SW 1271 (cell line): ENCODE results near the gene LRIT1.

ENCODE experiments used
- DNase-seq, 2 experiments: peaks; one replicate each; lab custom pipeline; 2025; lab: John Stamatoyannopoulos, UW

Gene LRIT1

DNA sequence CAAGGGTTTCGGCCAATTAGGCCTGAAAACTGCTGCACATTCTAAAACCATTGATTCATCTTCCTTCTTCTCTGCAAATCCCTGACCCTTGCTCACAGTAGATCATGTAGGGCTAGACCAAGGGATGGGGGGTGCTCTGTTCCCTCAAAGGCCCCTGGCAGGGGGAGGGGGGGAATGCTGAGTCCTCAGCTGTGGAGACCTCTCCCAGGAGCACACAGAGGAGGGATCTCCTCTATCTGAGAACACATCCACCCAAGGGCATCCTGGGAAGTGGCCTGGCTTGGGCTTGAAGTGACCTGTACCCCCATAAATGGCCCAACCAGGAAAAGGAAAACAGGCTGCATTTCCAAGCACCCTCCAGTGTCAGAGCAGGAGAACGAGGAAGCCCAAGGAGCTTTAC, 48.0 kb downstream of the LRIT1 start:
- no peak for DNase-seq

DNA sequence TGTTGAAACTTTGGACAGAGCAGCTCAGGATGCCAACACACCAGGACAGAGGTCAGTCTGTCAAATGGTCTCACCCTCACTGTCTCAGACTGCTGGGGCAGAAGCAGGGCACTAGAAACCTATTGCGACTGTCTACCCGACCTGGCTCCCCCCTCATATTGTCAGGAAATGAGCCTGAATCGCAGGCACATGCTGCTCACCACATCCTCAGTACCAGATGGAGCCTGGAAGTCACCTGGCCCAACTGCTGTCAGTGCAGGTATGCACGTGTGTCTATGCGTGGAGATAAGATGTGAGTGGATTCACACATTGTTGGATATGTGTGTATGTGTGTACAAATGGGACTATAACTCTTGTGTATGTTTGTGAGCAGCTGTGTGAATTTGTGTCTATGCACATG, 50.2 kb downstream of the LRIT1 start:
- no peak for DNase-seq

DNA sequence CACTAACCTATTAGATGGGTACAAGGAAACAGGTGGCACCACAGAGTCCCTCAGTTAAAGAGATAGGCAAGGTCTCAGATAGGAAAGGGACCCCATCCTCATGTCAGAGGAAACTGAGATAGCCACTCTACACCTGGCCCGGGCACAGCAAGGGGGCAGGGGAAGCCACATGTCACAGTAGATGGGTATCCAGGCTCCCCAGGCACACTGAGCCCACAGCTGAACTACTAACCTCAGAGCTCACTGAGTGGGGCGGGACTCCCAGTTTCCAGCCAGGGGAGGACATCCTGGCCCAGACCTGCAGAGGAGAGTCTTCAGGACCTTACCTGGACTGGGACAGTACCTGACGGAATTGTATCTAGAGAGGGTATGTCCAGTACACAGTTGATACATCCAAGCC, 50.7 kb downstream of the LRIT1 start:
- DNase-seq: no peak

DNA sequence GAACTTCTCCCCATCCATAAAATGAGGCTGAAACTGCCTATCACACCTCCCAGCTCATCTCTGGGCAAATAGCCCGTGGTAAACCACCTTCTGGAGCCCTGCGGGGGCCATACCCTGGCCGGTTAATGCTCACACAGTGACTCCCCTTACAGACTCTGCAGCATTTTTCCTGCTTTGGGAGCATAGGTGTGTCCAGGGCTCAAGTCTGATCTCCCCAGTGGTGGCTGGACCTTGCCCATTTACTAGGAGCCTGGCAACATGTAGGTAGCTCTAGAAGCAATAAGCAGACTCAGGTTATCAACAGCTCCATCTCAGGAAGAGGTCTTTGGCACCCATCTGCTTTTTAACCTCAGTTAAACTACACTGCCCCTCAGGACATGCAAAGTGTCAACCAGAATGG, 52.5 kb downstream of the LRIT1 start:
- DNase-seq: no peak

DNA sequence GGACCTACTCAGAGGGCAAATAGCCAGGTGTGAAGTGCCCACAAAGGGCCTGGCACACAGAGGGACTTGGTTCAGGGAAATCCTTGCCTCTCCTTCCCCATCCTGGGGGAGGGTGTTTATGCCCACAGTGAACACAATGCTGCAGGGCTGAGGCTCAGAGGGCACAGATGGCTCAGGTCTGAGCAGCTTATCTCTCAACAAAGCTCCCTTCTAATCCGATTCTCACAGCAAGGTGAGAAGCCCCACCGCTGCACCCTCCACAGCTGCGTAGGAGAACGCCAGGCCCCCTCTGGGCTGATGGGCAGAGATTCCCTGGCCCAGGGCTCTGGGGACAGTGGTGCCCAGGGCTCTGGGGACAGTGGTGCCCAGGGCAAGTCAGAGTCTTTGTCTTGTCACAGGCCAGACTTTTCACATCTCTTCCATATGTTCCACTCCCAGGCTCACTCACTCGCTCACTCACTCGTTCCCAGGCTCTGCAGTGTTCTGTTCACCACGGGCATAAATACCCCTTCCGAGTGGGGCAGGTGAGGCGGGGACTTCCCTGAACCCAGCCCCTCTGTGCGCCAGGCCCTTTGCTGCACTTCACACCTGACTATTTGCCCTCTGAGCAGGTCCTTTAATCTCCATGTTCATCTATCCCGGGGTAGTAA, 55.7 kb downstream of the LRIT1 start:
- no peak for DNase-seq

DNA sequence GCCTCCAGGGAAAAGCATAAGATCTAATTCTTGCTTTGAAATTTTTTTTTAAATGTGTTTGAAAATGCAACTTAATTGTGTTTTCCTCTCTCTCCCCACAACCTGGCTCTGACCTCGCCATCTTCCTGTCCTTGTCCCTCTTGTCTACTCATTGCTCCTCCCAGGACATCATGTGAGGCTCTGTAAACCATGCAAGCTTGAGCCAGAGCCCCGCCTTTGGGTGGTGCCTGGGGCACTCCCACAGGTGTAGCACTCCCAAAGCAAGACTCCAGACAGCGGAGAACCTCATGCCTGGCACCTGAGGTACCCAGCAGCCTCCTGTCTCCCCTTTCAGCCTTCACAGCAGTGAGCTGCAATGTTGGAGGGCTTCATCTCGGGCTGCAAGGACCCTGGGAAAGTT, 56.8 kb downstream of the LRIT1 start:
- no peak for DNase-seq

DNA sequence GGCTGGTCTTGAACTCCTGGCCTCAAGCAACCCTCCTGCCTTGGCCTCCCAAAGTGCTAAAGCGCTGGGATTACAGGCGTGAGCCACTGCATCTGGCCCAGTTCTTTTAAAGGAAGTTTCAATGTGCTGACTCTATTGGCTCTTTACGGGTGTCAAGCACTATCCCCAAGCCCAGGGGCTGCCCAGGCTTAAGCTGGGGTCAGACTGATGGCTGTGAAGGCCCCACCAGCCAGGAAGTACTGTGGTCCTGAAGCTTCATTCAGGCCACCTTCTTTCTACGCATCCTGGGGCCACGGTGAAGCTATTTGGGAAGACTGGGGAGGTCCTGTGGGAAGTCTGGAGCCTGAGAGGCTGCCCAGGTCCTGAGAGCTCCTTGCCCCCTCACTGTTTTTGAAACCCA, 59.7 kb downstream of the LRIT1 start:
- DNase-seq: no peak
